Thoracic aorta (tissue), 2 donors: Measurements from ENCODE around the gene UBE2E2. TPM values are rescaled to one million over a fixed set of nuclear protein-coding genes. Genes with fewer than 3 reads are reported as not detected.

Experiments
- ATAC-seq: fragments of 150-250 bp; one replicate; pipeline ENCODE4 v1.8.0; 2017; ENCODE audit warnings: low read depth; ENCODE audit not compliant: insufficient number of reproducible peaks, low FRiP score
- DNase-seq: peaks from one replicate; pipeline ENCODE4 v3.0.0-alpha.2; 2020; ENCODE audit warnings: low spot score
- H3K27ac ChIP-seq, 2 donors: fragments of 200-600 bp; sonication (generic); 1 replicate in 1 of 2; 2 replicates in 1 of 2; pipeline ENCODE4 v1.5.1; 2016; ENCODE audit warnings: mild to moderate bottlenecking in 2 of 2, moderate library complexity in 2 of 2
- H3K27me3 ChIP-seq: fragments of 200-600 bp; sonication (generic); replicated peaks from 2 replicates; pipeline ENCODE4 v1.6.0; 2016; ENCODE audit warnings: mild to moderate bottlenecking; ENCODE audit not compliant: insufficient read depth
- H3K36me3 ChIP-seq: fragments of 200-600 bp; sonication (generic); one replicate; pipeline ENCODE4 v1.5.1; 2016
- H3K4me1 ChIP-seq, 2 donors: fragments of 200-600 bp; sonication (generic); 1 replicate in 1 of 2; 2 replicates in 1 of 2; pipeline versions ENCODE4 v1.5.1 to v1.6.0; 2016; ENCODE audit warnings: low read depth in 2 of 2, mild to moderate bottlenecking in 1 of 2; ENCODE audit not compliant: control insufficient read depth in 1 of 2
- H3K4me3 ChIP-seq: fragments of 200-600 bp; sonication (generic); 2 replicates; pipeline ENCODE4 v1.5.1; 2016; ENCODE audit warnings: mild to moderate bottlenecking
- H3K9me3 ChIP-seq: fragments of 200-600 bp; sonication (generic); 2 replicates; pipeline ENCODE4 v1.5.1; 2016
- CTCF ChIP-seq: fragments of 200-600 bp; sonication (generic); IDR thresholded peaks from one replicate; pipeline ENCODE4 v1.5.1; 2019; ENCODE audit warnings: antibody characterized with exemption
- total RNA-seq, 2 donors: library from RNA; depleted of rRNA; stranded (reverse); fragments of >200 nt; gene quantifications; one replicate each; pipeline versions ENCODE4 v1.1.0 to v1.2.3, GENCODE V29; 2016

Gene UBE2E2
- total RNA-seq, 2 donors from 2014 or later = 30.3 to 44.0 TPM

GRCh38 chr3:23356923-23357322, 153.8 kb downstream of the UBE2E2 start:
- no peaks in the 10 kb centered on the region for H3K9me3 ChIP-seq
- ATAC-seq (no peak), DNase-seq (no peak)
- H3K27me3 ChIP-seq = no peaks in the 10 kb centered on the region
- TF ChIP-seq CTCF = no peak
- H3K4me3 ChIP-seq = no peak overlapping the region
- no peaks in the 10 kb centered on the region for H3K36me3 ChIP-seq
- no peaks in the 10 kb centered on the region for H3K4me1 ChIP-seq
- H3K27ac ChIP-seq = no peak overlapping the region

- no peak for TF ChIP-seq CTCF
- ATAC-seq = no peak
- no peak for DNase-seq
- Histone ChIP-seq H3K4me1 (no peaks in the 10 kb centered on the region), H3K4me3 (no peak overlapping the region), H3K27me3 (no peaks in the 10 kb centered on the region), H3K36me3 (no peaks in the 10 kb centered on the region), H3K27ac (no peak overlapping the region), H3K9me3 (no peaks in the 10 kb centered on the region)
These were observed 156.0 kb downstream of the UBE2E2 start for GRCh38 chr3:23359116-23359515.

- TF ChIP-seq CTCF = no peak
- H3K36me3 ChIP-seq = no peaks in the 10 kb centered on the region
- H3K27ac ChIP-seq = no peak overlapping the region
- ATAC-seq = no peak
- H3K27me3 ChIP-seq = no peaks in the 10 kb centered on the region
- no peaks in the 10 kb centered on the region for H3K9me3 ChIP-seq
- no peak for DNase-seq
- H3K4me1 ChIP-seq = no peaks in the 10 kb centered on the region
- H3K4me3 ChIP-seq = no peak overlapping the region
These were observed 161.9 kb downstream of the UBE2E2 start for GRCh38 chr3:23365066-23365465.

DNA sequence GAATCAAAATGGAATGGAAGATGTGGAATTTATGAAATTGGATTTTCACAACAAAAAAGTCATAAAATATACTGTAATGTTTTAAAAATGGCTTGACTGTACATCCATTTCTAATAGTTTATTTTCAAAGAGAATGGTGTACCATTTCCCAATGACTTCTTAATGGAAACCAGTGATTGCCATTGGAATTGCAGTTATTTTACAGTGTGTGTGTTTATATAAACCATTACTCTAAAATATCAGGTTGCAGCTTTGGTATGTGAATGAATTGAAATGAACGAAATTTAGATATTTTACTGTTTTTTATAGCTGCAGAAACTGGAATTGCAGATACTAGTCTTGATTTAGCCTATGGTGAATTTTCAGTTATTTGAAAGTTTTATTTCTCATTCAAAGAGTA, 165.6 kb downstream of the UBE2E2 start:
- H3K36me3 ChIP-seq = no peaks in the 10 kb centered on the region
- no peaks in the 10 kb centered on the region for H3K27me3 ChIP-seq
- no peak overlapping the region for H3K27ac ChIP-seq
- DNase-seq (no peak), ATAC-seq (no peak)
- H3K4me3 ChIP-seq = no peak overlapping the region
- TF ChIP-seq CTCF = no peak
- H3K9me3 ChIP-seq = no peaks in the 10 kb centered on the region
- H3K4me1 ChIP-seq = no peaks in the 10 kb centered on the region

DNA sequence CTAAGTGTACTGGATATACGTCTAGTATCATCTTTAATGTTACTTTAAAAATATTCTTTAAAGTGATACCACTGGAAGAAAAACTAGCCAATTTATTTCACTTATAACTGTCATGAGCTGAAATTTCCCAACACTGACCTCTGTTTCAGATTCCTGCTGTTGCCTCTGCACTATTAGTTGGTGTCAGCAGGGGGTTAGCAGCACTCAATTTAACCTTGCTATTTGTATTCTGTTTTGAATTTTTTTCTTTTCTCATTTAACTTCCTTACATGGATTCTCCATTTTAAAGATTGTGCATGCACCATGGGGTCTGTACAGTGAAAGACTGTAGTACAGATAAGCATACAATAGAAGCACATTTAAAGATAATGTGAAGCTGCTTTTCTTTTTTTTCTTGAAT, 169.2 kb downstream of the UBE2E2 start:
- Histone ChIP-seq H3K36me3 (no peaks in the 10 kb centered on the region), H3K4me3 (no peak overlapping the region), H3K9me3 (no peaks in the 10 kb centered on the region), H3K27me3 (no peaks in the 10 kb centered on the region), H3K4me1 (peaks cover 1 to 2% of the 10 kb centered on the region in 2 donors), H3K27ac (no peak overlapping the region)
- ATAC-seq (no peak), DNase-seq (no peak)
- no peak for TF ChIP-seq CTCF
